ENCODE measurements around the gene APBB1. TPM values are rescaled to one million over a fixed set of nuclear protein-coding genes. Genes with fewer than 3 reads are reported as not detected.
A peak's percentile ranks its signal among the peaks of the same experiment; 100 is the strongest.

APBB1 gene
- total RNA-seq, 1 experiment from 2014 or later = 34.8 TPM

GRCh38 chr11:6390718-6391469, 28.0 kb downstream of the APBB1 start:
- Mint-ChIP-seq H3K27me3 (ENCODE audit: low read depth) (peaks cover 8% of the 10 kb centered on the region), H3K36me3 (ENCODE audit: insufficient read depth in 1 of 3, low read depth in 3 of 3) (peaks cover 0 to 3% (median 0%) of the 10 kb centered on the region in 3 experiments; a peak in 1 of 7 replicates), H3K4me1 (peaks cover 25 to 34% of the 10 kb centered on the region in 2 experiments), H3K4me3 (peak overlapping the region; percentile 84 to 93), H3K9me3 (no peaks in the 10 kb centered on the region; a peak in 1 of 5 replicates), H3K27ac (no peak overlapping the region)
- TF ChIP-seq CTCF (conservative IDR thresholded peaks at IDR 0.05) = no peak
- Histone ChIP-seq H2BK5ac (ENCODE audit: insufficient read length, low read length) (no peak overlapping the region), H2BK12ac (ENCODE audit: insufficient read length, low read depth, low read length) (no peak overlapping the region), H3K4ac (ENCODE audit: low read depth, low read length) (no peak overlapping the region), H3K9me3 (ENCODE audit: control insufficient read depth, low read depth, low read length) (no peaks in the 10 kb centered on the region), H3K18ac (ENCODE audit: insufficient read length, low read depth, low read length) (no peak overlapping the region), H2AK5ac (ENCODE audit: insufficient read length, low read length) (no peak overlapping the region), H3K56ac (ENCODE audit: insufficient read length, low read depth, low read length) (no peak overlapping the region), H3K4me1 (ENCODE audit: insufficient read depth, low read length) (no peaks in the 10 kb centered on the region; the same call in 1 of the 2 replicates), H3K27me3 (ENCODE audit: insufficient read depth, low read length) (0 out of 2 replicates have a peak, but pooled peaks cover 2% of the 10 kb centered on the region), H4K5ac (ENCODE audit: insufficient read length, low read depth, low read length) (no peak overlapping the region), H3K14ac (ENCODE audit: insufficient read depth, low read length) (no peak overlapping the region), H3K79me1 (ENCODE audit: insufficient read depth, low read depth, low read length, poor library complexity, severe bottlenecking) (no peaks in the 10 kb centered on the region), H4K20me1 (ENCODE audit: control insufficient read depth, insufficient read depth, insufficient read length) (no peaks in the 10 kb centered on the region), H3K23me2 (ENCODE audit: insufficient read length, low read depth, low read length, poor library complexity, severe bottlenecking) (peaks cover 7% of the 10 kb centered on the region), H2BK120ac (ENCODE audit: low read depth, low read length, poor library complexity, severe bottlenecking) (no peak overlapping the region), H2BK20ac (ENCODE audit: low read depth, low read length, poor library complexity, severe bottlenecking) (no peak overlapping the region), H3K23ac (ENCODE audit: insufficient read length, low read depth, low read length) (no peak overlapping the region), H3K79me2 (ENCODE audit: insufficient read depth, low read length) (no peaks in the 10 kb centered on the region), H3K4me2 (ENCODE audit: insufficient read depth, insufficient read length, low read length) (peak overlapping the region; percentile 36), H3K9ac (ENCODE audit: extremely low read depth, insufficient read length, low read length) (no peak overlapping the region), H2BK15ac (ENCODE audit: low read depth, low read length) (no peak overlapping the region), H2AFZ (ENCODE audit: low read length) (no peak overlapping the region), H4K91ac (ENCODE audit: insufficient read length, low read depth, low read length) (no peak overlapping the region), H3K27ac (ENCODE audit: insufficient read length, low read depth, low read length) (no peak overlapping the region), H4K8ac (replicated peaks; ENCODE audit: insufficient read length, low read depth, low read length) (no peak overlapping the region), H3T11ph (ENCODE audit: low read length) (no peak overlapping the region)
- no peak for DNase-seq
- WGBS (ENCODE audit: extremely low coverage, insufficient read length, low lambda C conversion rate) = no CpG with 5 or more reads among the region's 19 CpGs

All from H9 (cell line).